HG02885 (cell line): ENCODE results near the gene ZCCHC12.
"Not testable (repeated sequence)": the region's sequence is repeated elsewhere in the genome, so short reads cannot be mapped to it uniquely, and the experiment has no call there.

Experiments used
- ATAC-seq: cut with Tn5 transposase; IDR thresholded peaks from one replicate; pipeline ENCODE4 v1.9.1; 2021; ENCODE audit warnings: mild to moderate bottlenecking; ENCODE audit not compliant: unreplicated experiment, poor library complexity

Gene ZCCHC12

GRCh38 chrX:118823263-118824172, at the start of gene ZCCHC12:
Gene ZCCHC12, plus strand, starts transcription at chrX:118823824. Its CDS starts 1,421 bp downstream, at chrX:118825245.
- ATAC-seq: peak; percentile 71

GRCh38 chrX:118779581-118779980, 44.0 kb upstream of the ZCCHC12 start:
- no peak for ATAC-seq

GRCh38 chrX:118780509-118780908, 43.1 kb upstream of the ZCCHC12 start:
- no peak for ATAC-seq

DNA sequence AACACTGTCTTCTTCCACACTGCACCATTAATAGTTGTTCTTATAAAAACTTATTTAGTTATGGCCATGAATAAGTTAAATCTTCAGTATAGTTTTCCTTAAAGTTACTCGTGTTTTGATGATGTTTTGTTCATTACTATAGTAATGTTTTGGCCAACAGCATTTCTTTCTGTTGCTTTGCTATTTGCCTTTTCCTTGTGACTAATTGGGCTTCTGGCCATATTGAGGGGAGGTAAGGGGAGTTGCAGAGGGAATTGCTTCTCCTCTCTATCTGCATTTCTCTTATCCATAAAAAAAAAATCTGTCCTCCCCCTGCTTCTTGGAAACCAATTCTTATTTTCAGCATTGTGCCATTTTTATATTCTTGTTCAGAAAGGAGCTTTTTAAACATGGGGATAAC, 42.7 kb upstream of the ZCCHC12 start:
- no peak for ATAC-seq

DNA sequence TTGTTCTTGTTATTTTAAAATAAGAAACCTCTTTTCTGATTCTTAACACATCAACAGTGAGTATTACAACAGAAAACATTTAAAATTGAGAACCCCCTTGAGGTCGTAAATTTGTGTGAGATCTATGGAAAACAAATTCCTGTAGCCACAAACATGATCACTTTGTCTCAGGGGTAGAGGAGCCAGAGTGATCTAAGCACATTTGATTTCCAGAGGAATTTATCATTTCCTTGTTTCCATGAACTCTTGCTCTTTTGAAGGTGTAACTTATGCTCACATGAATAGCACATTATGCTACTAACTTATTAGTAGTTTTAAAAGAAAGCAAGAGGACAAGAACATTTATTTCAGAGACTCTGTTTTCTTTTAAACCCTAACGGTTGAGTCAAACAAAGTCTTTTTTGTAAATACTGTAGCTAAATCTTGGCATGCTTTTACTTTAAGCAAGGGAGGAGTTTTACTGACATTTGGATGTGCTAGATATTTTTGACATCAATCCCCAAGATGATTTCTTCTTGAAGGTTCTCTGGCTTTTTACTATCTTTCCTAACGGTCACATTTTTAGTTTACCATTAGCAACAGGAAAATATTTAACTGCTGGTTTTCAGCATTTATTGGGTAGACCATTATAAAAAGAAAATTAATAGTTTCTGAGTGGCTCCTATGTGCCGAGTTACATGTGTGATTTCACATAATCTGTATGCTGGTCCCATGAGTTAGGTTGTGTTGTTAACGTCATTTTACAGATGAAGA, 27.9 kb upstream of the ZCCHC12 start:
- no peak for ATAC-seq

DNA sequence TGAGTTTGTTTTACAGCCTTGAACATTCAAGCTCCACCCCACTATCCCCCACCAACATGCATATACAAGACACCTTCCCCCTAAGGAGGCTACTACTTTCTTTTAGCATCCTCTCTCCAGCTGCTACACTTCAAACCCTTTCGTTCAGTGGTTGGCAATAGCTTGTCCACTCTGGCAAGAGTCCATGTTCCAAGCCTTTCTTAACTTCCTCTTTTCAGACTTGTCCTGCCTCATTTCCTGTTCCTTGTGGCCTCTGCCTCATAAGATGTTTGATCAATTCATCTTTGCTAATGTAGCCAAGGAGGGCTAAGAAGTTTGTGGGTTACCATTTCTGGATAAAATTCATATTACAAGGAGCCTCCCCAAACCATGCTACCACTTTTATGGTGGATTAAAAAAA, 20.8 kb upstream of the ZCCHC12 start:
- no peak for ATAC-seq

GRCh38 chrX:118807151-118808017, 16.2 kb upstream of the ZCCHC12 start:
- ATAC-seq: peak; percentile 42

DNA sequence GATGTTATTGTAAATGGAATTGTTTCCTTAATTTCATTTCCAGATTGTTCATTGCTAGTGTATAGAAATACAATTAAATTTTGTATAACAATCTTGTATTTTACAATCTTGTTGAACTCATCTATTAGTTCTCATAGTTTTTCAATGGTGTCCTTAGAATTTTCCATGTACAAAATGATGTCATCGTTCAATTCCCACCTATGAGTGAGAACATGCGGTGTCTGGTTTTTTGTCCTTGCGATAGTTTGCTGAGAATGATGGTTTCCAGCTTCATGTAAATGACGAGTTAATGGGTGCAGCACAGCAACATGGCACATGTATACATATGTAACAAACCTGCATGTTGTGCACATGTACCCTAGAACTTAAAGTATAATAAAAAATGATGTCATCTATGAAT, 6.4 kb upstream of the ZCCHC12 start:
- ATAC-seq: not testable (repeated sequence)

- no peak for ATAC-seq
Measured at GRCh38 chrX:118824173-118824730, 628 bp downstream of the ZCCHC12 start.

DNA sequence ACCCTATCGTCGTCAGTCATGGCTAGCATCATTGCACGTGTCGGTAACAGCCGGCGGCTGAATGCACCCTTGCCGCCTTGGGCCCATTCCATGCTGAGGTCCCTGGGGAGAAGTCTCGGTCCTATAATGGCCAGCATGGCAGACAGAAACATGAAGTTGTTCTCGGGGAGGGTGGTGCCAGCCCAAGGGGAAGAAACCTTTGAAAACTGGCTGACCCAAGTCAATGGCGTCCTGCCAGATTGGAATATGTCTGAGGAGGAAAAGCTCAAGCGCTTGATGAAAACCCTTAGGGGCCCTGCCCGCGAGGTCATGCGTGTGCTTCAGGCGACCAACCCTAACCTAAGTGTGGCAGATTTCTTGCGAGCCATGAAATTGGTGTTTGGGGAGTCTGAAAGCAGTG, 1.6 kb downstream of the ZCCHC12 start:
- no peak for ATAC-seq

DNA sequence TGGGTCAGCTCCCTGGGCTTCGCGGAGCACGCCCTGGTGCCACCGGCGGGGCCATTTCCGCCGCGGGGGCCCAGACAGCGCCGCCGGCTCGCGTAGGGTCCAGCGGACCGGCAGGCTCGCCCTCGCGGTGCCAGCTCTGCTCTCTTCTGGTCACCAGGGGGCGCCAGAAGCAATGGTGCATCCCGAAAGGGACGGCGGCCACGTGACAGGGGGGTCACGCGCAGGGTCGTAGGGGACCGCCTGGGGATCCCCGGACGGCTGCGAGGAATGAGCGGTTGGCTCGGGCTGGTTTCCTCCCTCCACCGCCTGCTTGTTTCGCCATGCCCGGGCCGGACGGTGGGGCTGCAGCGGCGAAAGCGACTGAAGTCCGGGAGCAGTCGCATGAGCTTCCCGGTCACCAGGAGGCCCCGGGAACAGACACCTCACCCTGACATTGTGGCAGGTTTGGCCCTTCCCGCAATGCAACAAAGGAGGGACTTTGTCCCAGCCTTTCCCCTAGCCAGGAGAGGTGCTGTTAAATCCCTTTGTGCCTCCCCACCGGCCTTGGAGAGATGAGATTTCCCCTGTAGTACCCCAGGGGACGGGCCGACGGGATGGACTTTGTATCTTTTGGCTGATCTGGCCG, 15.8 kb downstream of the ZCCHC12 start:
- peak; percentile 83 for ATAC-seq

GRCh38 chrX:118847676-118848075, 24.1 kb downstream of the ZCCHC12 start:
- no peak for ATAC-seq

- no peak for ATAC-seq
Measured at GRCh38 chrX:118853596-118853995, 30.0 kb downstream of the ZCCHC12 start.

GRCh38 chrX:118855681-118856310, 32.2 kb downstream of the ZCCHC12 start:
- ATAC-seq: no peak

GRCh38 chrX:118857006-118857405, 33.4 kb downstream of the ZCCHC12 start:
- no peak for ATAC-seq

DNA sequence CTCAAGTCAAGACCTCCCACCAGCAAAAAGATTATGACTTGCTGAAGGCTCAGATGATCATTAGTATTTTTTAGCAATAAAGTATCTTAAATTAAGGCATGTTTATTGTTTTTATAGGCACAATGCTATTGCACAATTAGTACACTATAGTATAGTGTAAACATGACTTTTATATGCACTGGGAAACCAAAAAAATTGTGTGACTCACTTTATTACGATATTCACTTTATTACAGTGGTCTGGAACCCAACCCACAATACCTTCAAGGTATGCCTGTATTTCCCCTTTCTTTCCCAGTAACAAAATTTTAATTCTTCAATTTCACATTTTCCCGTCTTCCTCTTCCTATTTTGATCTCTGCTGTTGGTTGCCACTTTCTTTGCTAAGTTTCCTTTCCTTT, 37.7 kb downstream of the ZCCHC12 start:
- ATAC-seq: no peak

DNA sequence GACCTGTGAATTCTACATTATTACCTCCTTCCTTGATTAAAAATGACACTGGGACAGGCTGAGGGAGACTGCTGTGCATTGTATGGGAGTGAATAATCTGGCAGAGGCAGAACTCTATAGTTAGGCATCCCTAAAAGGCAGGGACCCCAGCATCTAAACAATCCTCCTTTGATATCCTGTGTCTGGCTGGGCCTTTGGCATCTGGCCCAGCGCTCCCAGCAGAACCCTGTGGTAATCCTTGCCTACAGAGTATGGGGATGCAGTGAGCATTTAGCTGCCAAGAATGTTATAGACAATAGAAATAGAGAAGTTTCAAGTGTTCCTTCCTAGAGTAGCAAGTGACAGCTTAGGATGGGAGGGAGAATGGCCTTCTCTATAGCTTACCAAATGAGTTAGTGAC, 38.5 kb downstream of the ZCCHC12 start:
- no peak for ATAC-seq

- no peak for ATAC-seq
Measured at GRCh38 chrX:118862979-118863378, 39.4 kb downstream of the ZCCHC12 start.

- no peak for ATAC-seq
Measured at GRCh38 chrX:118864063-118864635, 40.5 kb downstream of the ZCCHC12 start.
